Neural cell (in vitro differentiated cells): ENCODE measurements around the gene DTX1. TPM values are rescaled to one million over a fixed set of nuclear protein-coding genes. Genes with fewer than 3 reads are reported as not detected.
"Not testable (repeated sequence)": the region's sequence is repeated elsewhere in the genome, so short reads cannot be mapped to it uniquely, and the experiment has no call there.

Source experiments
- H2AFZ ChIP-seq: fragments of 200-600, 300-800 bp; sonication (generic), shearing (Covaris generic); 2 replicates; pipeline ENCODE4 v1.6.0; 2014; ENCODE audit warnings: low read depth, mild to moderate bottlenecking, antibody characterized with exemption, low read length, moderate library complexity
- H3F3A ChIP-seq: fragments of 200-600 bp; shearing (Covaris generic); 2 replicates; pipeline ENCODE4 v1.6.1; 2016; ENCODE audit warnings: mild to moderate bottlenecking, moderate library complexity, mixed read lengths, antibody characterized with exemption, low read length; ENCODE audit not compliant: insufficient read depth, poor library complexity, severe bottlenecking
- H3K27ac ChIP-seq: fragments of 200-600, 300-800 bp; sonication (generic), shearing (Covaris generic); 2 replicates; pipeline ENCODE4 v1.5.1; 2014; ENCODE audit warnings: mild to moderate bottlenecking, low read length, moderate library complexity
- H3K27me3 ChIP-seq: fragments of 300-800, 200-600 bp; sonication (generic), shearing (Covaris generic); 2 replicates; pipeline ENCODE4 v1.6.0; 2014; ENCODE audit warnings: mild to moderate bottlenecking, low read depth, low read length, moderate library complexity; ENCODE audit not compliant: insufficient read depth
- H3K36me3 ChIP-seq: fragments of 300-800, 200-600 bp; sonication (generic), shearing (Covaris generic); 2 replicates; pipeline ENCODE4 v1.5.1; 2014; ENCODE audit warnings: mild to moderate bottlenecking, antibody characterized with exemption, low read length, moderate library complexity; ENCODE audit not compliant: insufficient read depth
- H3K4me2 ChIP-seq: fragments of 300-800, 200-600 bp; sonication (generic), shearing (Covaris generic); 2 replicates; pipeline ENCODE4 v1.6.0; 2014; ENCODE audit warnings: mild to moderate bottlenecking, low read length
- H3K4me3 ChIP-seq: fragments of 300-800, 200-600 bp; sonication (generic), shearing (Covaris generic); 2 replicates; pipeline ENCODE4 v1.5.1; 2014; ENCODE audit warnings: mild to moderate bottlenecking, low read length, moderate library complexity
- H3K79me2 ChIP-seq: fragments of 200-600 bp; shearing (Covaris generic); replicated peaks from 2 replicates; pipeline ENCODE4 v1.6.0; 2014; ENCODE audit warnings: mild to moderate bottlenecking, low read length, moderate library complexity; ENCODE audit not compliant: insufficient read depth
- H3K9ac ChIP-seq: fragments of 300-800, 200-600 bp; sonication (generic), shearing (Covaris generic); 2 replicates; pipeline ENCODE4 v1.6.1; 2016; ENCODE audit warnings: mild to moderate bottlenecking, low read length, mixed read lengths
- H3K9me2 ChIP-seq: fragments of 200-600 bp; shearing (Covaris generic); 2 replicates; pipeline ENCODE4 v1.6.1; 2016; ENCODE audit warnings: mild to moderate bottlenecking, low read length, mixed read lengths; ENCODE audit not compliant: insufficient read depth
- H3K9me3 ChIP-seq: fragments of 200-600, 300-800 bp; sonication (generic), shearing (Covaris generic); 2 replicates; pipeline ENCODE4 v1.6.1; 2016; ENCODE audit warnings: mild to moderate bottlenecking, mixed run types, low read length, moderate library complexity, mixed read lengths
- H4K20me1 ChIP-seq: fragments of 200-600 bp; shearing (Covaris generic); 2 replicates; pipeline ENCODE4 v1.6.1; 2016; ENCODE audit warnings: mild to moderate bottlenecking, mixed run types; ENCODE audit not compliant: insufficient read depth
- CTCF ChIP-seq: fragments of 450-650 bp; IDR thresholded peaks from 2 replicates; pipeline ENCODE4 v1.5.1; 2014; ENCODE audit warnings: antibody characterized with exemption, mild to moderate bottlenecking, moderate library complexity; ENCODE audit not compliant: poor library complexity, severe bottlenecking
- EP300 ChIP-seq: fragments of 450-650 bp; conservative IDR thresholded peaks from 2 replicates; pipeline ENCODE4 v1.6.1; 2014; ENCODE audit warnings: antibody characterized with exemption, mild to moderate bottlenecking, moderate library complexity; ENCODE audit not compliant: poor library complexity, severe bottlenecking
- EZH2 ChIP-seq: fragments of 200-600, 300-800 bp; shearing (Covaris generic), sonication (generic); IDR thresholded peaks from 2 replicates; pipeline ENCODE4 v1.6.1; 2014; ENCODE audit warnings: antibody characterized with exemption, low read length, borderline replicate concordance, mild to moderate bottlenecking; ENCODE audit not compliant: insufficient read depth, poor library complexity, severe bottlenecking
- MXI1 ChIP-seq: fragments of 450-650 bp; conservative IDR thresholded peaks from 2 replicates; pipeline ENCODE4 v1.6.1; 2014; ENCODE audit warnings: antibody characterized with exemption, mild to moderate bottlenecking; ENCODE audit not compliant: poor library complexity, severe bottlenecking
- POLR2AphosphoS5 ChIP-seq: IDR thresholded peaks from 2 replicates; pipeline ENCODE4 v1.6.1; 2012
- RAD21 ChIP-seq: fragments of 450-650 bp; conservative IDR thresholded peaks from 2 replicates; pipeline ENCODE4 v1.6.1; 2014; ENCODE audit warnings: antibody characterized with exemption, mild to moderate bottlenecking, moderate library complexity
- REST ChIP-seq: IDR thresholded peaks from 2 replicates; pipeline ENCODE4 v1.6.1; 2012; ENCODE audit warnings: borderline replicate concordance
- SMC3 ChIP-seq: fragments of 450-650 bp; conservative IDR thresholded peaks from 2 replicates; pipeline ENCODE4 v1.6.1; 2014; ENCODE audit warnings: antibody characterized with exemption, mild to moderate bottlenecking, moderate library complexity; ENCODE audit not compliant: poor library complexity
- TAF1 ChIP-seq: IDR thresholded peaks from 2 replicates; pipeline ENCODE4 v1.6.1; 2012; ENCODE audit warnings: low read depth
- polyA plus RNA-seq: library from polyadenylated mRNA; depleted of rRNA; stranded (reverse); fragments of >200 nt; gene quantifications from 2 replicates; pipeline ENCODE4 v1.2.3, GENCODE V29; 2014

The DTX1 gene
- polyA plus RNA-seq, 1 donor from 2014 or later = 30.7 TPM

GRCh38 chr12:113138826-113139225 lies 82.3 kb downstream of the DTX1 start:
- no peak for TF ChIP-seq SMC3
- TF ChIP-seq EP300 = no peak
- TF ChIP-seq CTCF = no peak
- TF ChIP-seq MXI1 = no peak
- no peak for TF ChIP-seq TAF1
- TF ChIP-seq POLR2AphosphoS5 = no peak
- TF ChIP-seq REST = no peak
- no peak for TF ChIP-seq RAD21
- no peak for TF ChIP-seq EZH2
- H3K27ac ChIP-seq = no peak overlapping the region
- H3K9me3 ChIP-seq = no peaks in the 10 kb centered on the region

GRCh38 chr12:113140706-113141105 lies 84.2 kb downstream of the DTX1 start:
- no peak overlapping the region for H3K9ac ChIP-seq
- no peaks in the 10 kb centered on the region for H3K9me2 ChIP-seq
- TF ChIP-seq CTCF = no peak
- no peak for TF ChIP-seq SMC3
- no peak for TF ChIP-seq REST
- TF ChIP-seq POLR2AphosphoS5 = no peak
- TF ChIP-seq EZH2 = no peak
- TF ChIP-seq MXI1 = no peak
- no peak for TF ChIP-seq TAF1
- no peak for TF ChIP-seq RAD21
- TF ChIP-seq EP300 = no peak
- H3K27me3 ChIP-seq = peaks cover 13% of the 10 kb centered on the region
- no peaks in the 10 kb centered on the region for H3F3A ChIP-seq
- no peak overlapping the region for H3K4me2 ChIP-seq
- no peak overlapping the region for H3K27ac ChIP-seq
- H4K20me1 ChIP-seq = no peaks in the 10 kb centered on the region
- H3K4me3 ChIP-seq = no peak overlapping the region
- no peaks in the 10 kb centered on the region for H3K36me3 ChIP-seq
- no peaks in the 10 kb centered on the region for H3K9me3 ChIP-seq
- no peak overlapping the region for H2AFZ ChIP-seq
- H3K79me2 ChIP-seq = no peaks in the 10 kb centered on the region

More at GRCh38 chr12:113138826-113139225, 82.3 kb downstream of the DTX1 start:
- Histone ChIP-seq H4K20me1 (no peaks in the 10 kb centered on the region), H3K4me2 (no peak overlapping the region), H3K4me3 (no peak overlapping the region), H3K79me2 (no peaks in the 10 kb centered on the region), H2AFZ (no peak overlapping the region), H3K36me3 (no peaks in the 10 kb centered on the region), H3F3A (no peaks in the 10 kb centered on the region), H3K9me2 (no peaks in the 10 kb centered on the region), H3K27me3 (peaks cover 28% of the 10 kb centered on the region), H3K9ac (no peak overlapping the region)

GRCh38 chr12:113141716-113142115 lies 85.2 kb downstream of the DTX1 start:
- H3K4me2 ChIP-seq, H3K36me3 ChIP-seq, H3K27me3 ChIP-seq, H2AFZ ChIP-seq, H3K9me3 ChIP-seq, H3K9ac ChIP-seq, H3K9me2 ChIP-seq, H3F3A ChIP-seq, H3K4me3 ChIP-seq, H4K20me1 ChIP-seq, H3K79me2 ChIP-seq, H3K27ac ChIP-seq: not testable (repeated sequence)
